Right lobe of liver (tissue), 4 donors: ENCODE data around the gene ACTN1.

Source experiments
- CTCF ChIP-seq, 4 donors: fragments of 200-600 bp in 3 of 4; fragments of 450-650 bp in 1 of 4; IDR thresholded peaks; one replicate each; pipeline versions ENCODE4 v1.5.1 to v1.8.0; 2016 to 2022; ENCODE audit warnings: antibody characterized with exemption in 4 of 4, mild to moderate bottlenecking in 2 of 4
- POLR2A ChIP-seq: fragments of 450-650 bp; IDR thresholded peaks from one replicate; pipeline ENCODE4 v1.6.1; 2017; ENCODE audit warnings: antibody characterized with exemption, mild to moderate bottlenecking
- donor health status: DM: no; HTN: no; CAD: no.
- donor health status: DM: no; HTN: no; CAD: no.
- donor health status: DM: no; HTN: yes; CAD: no.

GRCh38 chr14:68878908-68879307 lies 100.2 kb downstream of the ACTN1 start:
- TF ChIP-seq CTCF (IDR thresholded peaks at IDR 0.05) = no peak
- no peak for TF ChIP-seq POLR2A
